HCT116 (cell line): ENCODE data around the gene PLA2G2F. TPM values are rescaled to one million over a fixed set of nuclear protein-coding genes. Genes with fewer than 3 reads are reported as not detected.

Experiments used
- ATAC-seq: fragments of 200-7000 bp; cut with Tn5 transposase; 2 replicates; pipeline ENCODE4 v1.9.1; 2020; ENCODE audit warnings: mild to moderate bottlenecking, moderate library complexity
- BruUV-seq: library from RNA; stranded (reverse); fragments of 400-500 nt; replicated peaks from 2 replicates; lab custom pipeline; 2021; lab: Mats Ljungman, UMichigan
- CTCF ChIA-PET: fragments of 300-600 bp; sonication (Branson Sonifier 250); formaldehyde crosslinking; loops from one replicate; lab custom pipeline; 2021; ENCODE audit warnings: antibody characterized with exemption; lab: Charles Lee
- POLR2A ChIA-PET: fragments of 300-600, 350-600 bp; sonication (Branson Sonifier 250); formaldehyde crosslinking; loops from one replicate; lab custom pipeline; 2021; ENCODE audit warnings: antibody characterized with exemption; lab: Charles Lee
- RAD21 ChIA-PET, 2 experiments: fragments of 300-600 bp; sonication (Branson Sonifier 250); formaldehyde crosslinking; loops; one replicate each; lab custom pipeline; 2023; ENCODE audit warnings: low total read pairs in 2 of 2; ENCODE audit not compliant: uncharacterized antibody in 2 of 2, unreplicated experiment in 2 of 2, low non-redundant PET in 1 of 2; lab: Charles Lee
- DNase-seq: peaks from one replicate; pipeline ENCODE4 v3.0.0-alpha.2; 2010; ENCODE audit warnings: low read depth, low spot score
- H2AFZ ChIP-seq: fragments of 200-600 bp; shearing (Covaris generic), sonication (generic); 2 replicates; pipeline ENCODE4 v1.6.1; 2017; ENCODE audit warnings: low read depth, mixed run types, mixed read lengths, antibody characterized with exemption, low read length; ENCODE audit not compliant: poor library complexity, severe bottlenecking
- H3K27ac ChIP-seq: 2 replicates; pipeline ENCODE4 v1.5.1; 2012; ENCODE audit warnings: low read depth, low read length
- H3K27me3 ChIP-seq: fragments of 200-600 bp; sonication (generic); 2 replicates; pipeline ENCODE4 v1.6.1; 2016; ENCODE audit warnings: mixed run types, low read length, mixed read lengths; ENCODE audit not compliant: insufficient read depth
- H3K36me3 ChIP-seq, 2 experiments: fragments of 200-500 bp in 1 of 2; fragments of 200-600 bp in 1 of 2; sonication (Bioruptor generic) in 1 of 2; sonication (generic) in 1 of 2; 2 replicates each; pipeline versions ENCODE4 v1.5.1 to v1.6.1; 2014 to 2016; ENCODE audit warnings: low read length in 2 of 2, inconsistent platforms in 1 of 2, mixed read lengths in 1 of 2, mixed run types in 1 of 2; ENCODE audit not compliant: insufficient read depth in 2 of 2, control insufficient read depth in 1 of 2
- H3K4me1 ChIP-seq, 2 experiments: fragments of 200-600 bp in 1 of 2; sonication (generic) in 1 of 2; 2 replicates each; pipeline versions ENCODE4 v1.5.1 to v1.6.1; 2012 to 2017; ENCODE audit warnings: low read length in 2 of 2, inconsistent platforms in 1 of 2, mild to moderate bottlenecking in 1 of 2, mixed read lengths in 1 of 2, mixed run types in 1 of 2, moderate library complexity in 1 of 2; ENCODE audit not compliant: insufficient read depth in 2 of 2, control insufficient read depth in 1 of 2
- H3K4me2 ChIP-seq: fragments of 200-600 bp; sonication (generic); 2 replicates; pipeline ENCODE4 v1.6.1; 2017; ENCODE audit warnings: mixed run types, low read length, mixed read lengths
- H3K4me3 ChIP-seq, 2 experiments: fragments of 200-600 bp in 1 of 2; sonication (generic) in 1 of 2; replicated peaks in 1 of 2; 2 replicates each; pipeline ENCODE4 v1.5.1; 2011 to 2016; ENCODE audit warnings: low read length in 2 of 2, control low read depth in 1 of 2, low read depth in 1 of 2, mild to moderate bottlenecking in 1 of 2, mixed read lengths in 1 of 2, mixed run types in 1 of 2
- H3K79me2 ChIP-seq: fragments of 200-600 bp; sonication (generic); 2 replicates; pipeline ENCODE4 v1.6.1; 2017; ENCODE audit warnings: mild to moderate bottlenecking, mixed run types, low read length, moderate library complexity, mixed read lengths; ENCODE audit not compliant: insufficient read depth
- H3K9ac ChIP-seq: fragments of 200-600 bp; sonication (generic); 2 replicates; pipeline ENCODE4 v1.6.1; 2016; ENCODE audit warnings: low read length, mixed read lengths
- H3K9me2 ChIP-seq: fragments of 200-600 bp; sonication (generic), shearing (Covaris generic); 2 replicates; pipeline ENCODE4 v1.6.1; 2017; ENCODE audit warnings: mixed run types, mild to moderate bottlenecking, moderate library complexity; ENCODE audit not compliant: insufficient read depth
- H3K9me3 ChIP-seq, 2 experiments: fragments of 200-500 bp in 1 of 2; fragments of 200-600 bp in 1 of 2; sonication (Bioruptor generic) in 1 of 2; sonication (generic) in 1 of 2; 2 replicates each; pipeline ENCODE4 v1.6.1; 2014 to 2017; ENCODE audit warnings: low read length in 2 of 2, mixed read lengths in 2 of 2, inconsistent platforms in 1 of 2, low read depth in 1 of 2, mild to moderate bottlenecking in 1 of 2, mixed run types in 1 of 2, moderate library complexity in 1 of 2; ENCODE audit not compliant: control insufficient read depth in 1 of 2, insufficient read depth in 1 of 2
- H4K20me1 ChIP-seq: fragments of 200-600 bp; sonication (generic), shearing (Covaris generic); 2 replicates; pipeline ENCODE4 v1.6.1; 2017; ENCODE audit warnings: mixed run types, mild to moderate bottlenecking, moderate library complexity; ENCODE audit not compliant: insufficient read depth
- CBX3 ChIP-seq: IDR thresholded peaks from 2 replicates; pipeline ENCODE4 v1.6.1; 2012; ENCODE audit warnings: low read depth
- EGR1 ChIP-seq: IDR thresholded peaks from 2 replicates; pipeline ENCODE4 v1.6.1; 2012; ENCODE audit warnings: low read depth
- EZH2phosphoT487 ChIP-seq: fragments of 200-600 bp; IDR thresholded peaks from 2 replicates; pipeline ENCODE4 v1.6.1; 2018; ENCODE audit warnings: antibody characterized with exemption, borderline replicate concordance
- FOSL1 ChIP-seq: IDR thresholded peaks from 2 replicates; pipeline ENCODE4 v1.6.1; 2012; ENCODE audit warnings: low read depth
- JUND ChIP-seq: IDR thresholded peaks from 2 replicates; pipeline ENCODE4 v1.6.1; 2012
- RAD21 ChIP-seq: IDR thresholded peaks from 2 replicates; pipeline ENCODE4 v1.6.1; 2012; ENCODE audit warnings: low read depth, mild to moderate bottlenecking
- SP1 ChIP-seq: IDR thresholded peaks from 2 replicates; pipeline ENCODE4 v1.6.1; 2012; ENCODE audit warnings: low read depth
- YY1 ChIP-seq: IDR thresholded peaks from 2 replicates; pipeline ENCODE4 v1.6.1; 2011; ENCODE audit warnings: low read length, low read depth, moderate library complexity, mild to moderate bottlenecking; ENCODE audit not compliant: insufficient replicate concordance; ENCODE audit errors: extremely low read depth
- ZFX ChIP-seq: fragments of 450-650 bp; IDR thresholded peaks from 2 replicates; pipeline ENCODE4 v1.6.1; 2017
- ZNF274 ChIP-seq: fragments of 200-500 bp; sonication (Bioruptor generic); IDR thresholded peaks from 2 replicates; pipeline ENCODE4 v1.6.1; 2014; ENCODE audit warnings: mild to moderate bottlenecking, low read depth, low read length, inconsistent platforms
- intact Hi-C: fragments of 100-400 bp; cut with micrococcal nuclease; formaldehyde crosslinking; loops from 2 replicates; pipeline ENCODE4 v1.10.0; 2022
- total RNA-seq: library from RNA; stranded (reverse); gene quantifications from one replicate; pipeline ENCODE4 v1.2.1, GENCODE V29; 2021; ENCODE audit not compliant: unreplicated experiment
- TF ChIP-seq, protein P1 (sequence below): IDR thresholded peaks from 2 replicates; pipeline ENCODE4 v1.6.1; 2012
- TF ChIP-seq, protein P2 (sequence below), 3 experiments: fragments of 200-600 bp in 1 of 3; sonication (generic) in 1 of 3; IDR thresholded peaks in 2 of 3; conservative IDR thresholded peaks in 1 of 3; 2 replicates each; pipeline ENCODE4 v1.5.1; 2012 to 2017; ENCODE audit warnings: low read depth in 2 of 3, low read length in 2 of 3, antibody characterized with exemption in 1 of 3, borderline replicate concordance in 1 of 3, control low read depth in 1 of 3, mild to moderate bottlenecking in 1 of 3, mixed read lengths in 1 of 3, mixed run types in 1 of 3, moderate library complexity in 1 of 3; ENCODE audit not compliant: insufficient read depth in 1 of 3
- TF ChIP-seq, protein P3 (sequence below): IDR thresholded peaks from 2 replicates; pipeline ENCODE4 v1.6.1; 2012

Gene PLA2G2F
- total RNA-seq, 1 experiment from 2014 or later: 0.12 TPM

DNA sequence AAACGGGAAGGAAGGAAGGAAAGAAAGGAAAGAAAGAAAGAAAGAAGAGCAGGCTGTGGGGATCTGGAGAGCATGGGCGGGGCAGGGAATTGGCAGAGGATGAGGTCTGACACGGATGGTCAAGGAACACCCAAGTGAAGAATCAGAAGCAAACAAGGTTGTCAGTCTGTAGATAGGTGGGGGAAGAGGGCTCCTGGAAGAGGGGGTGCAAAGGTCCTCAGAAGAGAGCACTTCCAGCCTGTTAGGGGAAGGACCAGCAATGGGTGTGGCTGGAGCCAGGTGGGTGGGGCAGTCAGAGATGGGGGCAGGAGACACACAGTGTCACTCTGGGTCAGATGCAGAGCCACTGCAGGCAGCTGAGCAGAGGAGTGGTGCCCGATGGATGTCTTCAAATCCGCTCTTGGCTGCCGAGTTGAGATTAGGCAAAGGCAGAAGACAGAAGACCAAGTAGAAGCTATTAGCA, 58.2 kb downstream of the PLA2G2F start:
- DNase-seq: no peak
- TF ChIP-seq, protein P1, sequence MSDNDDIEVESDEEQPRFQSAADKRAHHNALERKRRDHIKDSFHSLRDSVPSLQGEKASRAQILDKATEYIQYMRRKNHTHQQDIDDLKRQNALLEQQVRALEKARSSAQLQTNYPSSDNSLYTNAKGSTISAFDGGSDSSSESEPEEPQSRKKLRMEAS: no peak
- TF ChIP-seq CBX3 (no peak), ZFX (no peak), ZNF274 (no peak), RAD21 (no peak), EGR1 (no peak), YY1 (no peak), JUND (no peak), EZH2phosphoT487 (no peak), FOSL1 (no peak), SP1 (no peak)
- TF ChIP-seq, protein P2, sequence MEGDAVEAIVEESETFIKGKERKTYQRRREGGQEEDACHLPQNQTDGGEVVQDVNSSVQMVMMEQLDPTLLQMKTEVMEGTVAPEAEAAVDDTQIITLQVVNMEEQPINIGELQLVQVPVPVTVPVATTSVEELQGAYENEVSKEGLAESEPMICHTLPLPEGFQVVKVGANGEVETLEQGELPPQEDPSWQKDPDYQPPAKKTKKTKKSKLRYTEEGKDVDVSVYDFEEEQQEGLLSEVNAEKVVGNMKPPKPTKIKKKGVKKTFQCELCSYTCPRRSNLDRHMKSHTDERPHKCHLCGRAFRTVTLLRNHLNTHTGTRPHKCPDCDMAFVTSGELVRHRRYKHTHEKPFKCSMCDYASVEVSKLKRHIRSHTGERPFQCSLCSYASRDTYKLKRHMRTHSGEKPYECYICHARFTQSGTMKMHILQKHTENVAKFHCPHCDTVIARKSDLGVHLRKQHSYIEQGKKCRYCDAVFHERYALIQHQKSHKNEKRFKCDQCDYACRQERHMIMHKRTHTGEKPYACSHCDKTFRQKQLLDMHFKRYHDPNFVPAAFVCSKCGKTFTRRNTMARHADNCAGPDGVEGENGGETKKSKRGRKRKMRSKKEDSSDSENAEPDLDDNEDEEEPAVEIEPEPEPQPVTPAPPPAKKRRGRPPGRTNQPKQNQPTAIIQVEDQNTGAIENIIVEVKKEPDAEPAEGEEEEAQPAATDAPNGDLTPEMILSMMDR (IDR thresholded peaks at IDR 0.05 in 2 of 3, conservative IDR thresholded peaks at IDR 0.05 in 1 of 3; ENCODE audit: borderline replicate concordance in 1 of 3, insufficient read depth in 1 of 3, low read depth in 2 of 3, low read length in 2 of 3): no peak
- TF ChIP-seq, protein P3, sequence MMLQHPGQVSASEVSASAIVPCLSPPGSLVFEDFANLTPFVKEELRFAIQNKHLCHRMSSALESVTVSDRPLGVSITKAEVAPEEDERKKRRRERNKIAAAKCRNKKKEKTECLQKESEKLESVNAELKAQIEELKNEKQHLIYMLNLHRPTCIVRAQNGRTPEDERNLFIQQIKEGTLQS: no peak
- H3K36me3 ChIP-seq: no peaks in the 10 kb centered on the region
- POLR2A ChIA-PET: no interaction called here
- no peak overlapping the region for H3K27ac ChIP-seq
- CTCF ChIA-PET: no interaction called here
- intact Hi-C loops: no loop called here
- no peak overlapping the region for H3K4me3 ChIP-seq
- H3K4me1 ChIP-seq: peaks cover 0 to 3% of the 10 kb centered on the region in 2 experiments; a peak in 1 of 4 replicates
- no peaks in the 10 kb centered on the region for H3K9me3 ChIP-seq
- H3K4me2 ChIP-seq: no peak overlapping the region
- no peaks in the 10 kb centered on the region for H4K20me1 ChIP-seq
- H3K9me2 ChIP-seq: no peaks in the 10 kb centered on the region
- BruUV-seq: no TSS peak
- H2AFZ ChIP-seq: no peak overlapping the region
- no peak for ATAC-seq
- H3K79me2 ChIP-seq: no peaks in the 10 kb centered on the region
- RAD21 ChIA-PET: no interaction called here
- no peak overlapping the region for H3K9ac ChIP-seq
- peaks cover 12% of the 10 kb centered on the region; the same call in 1 of the 2 replicates for H3K27me3 ChIP-seq
